Liver (tissue), 9 donors: Measurements from ENCODE around the gene ZNF561. TPM values are rescaled to one million over a fixed set of nuclear protein-coding genes. Genes with fewer than 3 reads are reported as not detected.
"Not testable (repeated sequence)": the region's sequence is repeated elsewhere in the genome, so short reads cannot be mapped to it uniquely, and the experiment has no call there.

Experiments used
- DNase-seq: peaks from one replicate; pipeline ENCODE4 v3.0.0-alpha.2; 2017; ENCODE audit warnings: low spot score
- H3K27ac ChIP-seq, 2 donors: one replicate each; pipeline ENCODE4 v1.7.0; 2013; ENCODE audit warnings: inconsistent platforms in 2 of 2, low read length in 2 of 2, control low read depth in 1 of 2, low read depth in 1 of 2, mild to moderate bottlenecking in 1 of 2
- H3K27me3 ChIP-seq, 4 donors: one replicate each; pipeline versions ENCODE4 v1.6.1 to v1.7.0; 2013; ENCODE audit warnings: low read length in 3 of 4, inconsistent platforms in 1 of 4, mild to moderate bottlenecking in 1 of 4, moderate library complexity in 1 of 4; ENCODE audit not compliant: control insufficient read depth in 4 of 4, insufficient read depth in 4 of 4
- H3K36me3 ChIP-seq, 4 donors: one replicate each; pipeline versions ENCODE4 v1.6.1 to v1.7.0; 2013; ENCODE audit warnings: low read length in 3 of 4, mild to moderate bottlenecking in 3 of 4, low read depth in 1 of 4, moderate library complexity in 1 of 4; ENCODE audit not compliant: control insufficient read depth in 4 of 4, insufficient read depth in 3 of 4
- H3K4me1 ChIP-seq, 4 donors: one replicate each; pipeline versions ENCODE4 v1.6.1 to v1.7.0; 2013; ENCODE audit warnings: low read length in 3 of 4, mild to moderate bottlenecking in 3 of 4, moderate library complexity in 1 of 4; ENCODE audit not compliant: control insufficient read depth in 4 of 4, insufficient read depth in 4 of 4
- H3K4me3 ChIP-seq, 3 donors: one replicate each; pipeline versions ENCODE4 v1.6.1 to v1.7.0; 2013; ENCODE audit warnings: low read length in 3 of 3, control low read depth in 1 of 3, low read depth in 1 of 3, mild to moderate bottlenecking in 1 of 3
- H3K9ac ChIP-seq, 2 donors: one replicate each; pipeline ENCODE4 v1.7.0; 2013; ENCODE audit warnings: low read length in 2 of 2, mild to moderate bottlenecking in 2 of 2, moderate library complexity in 2 of 2, control low read depth in 1 of 2, low read depth in 1 of 2
- H3K9me3 ChIP-seq, 4 donors: one replicate each; pipeline versions ENCODE4 v1.6.1 to v1.7.0; 2013; ENCODE audit warnings: low read length in 3 of 4; ENCODE audit not compliant: control insufficient read depth in 4 of 4
- CTCF ChIP-seq: fragments of 150-350 bp; IDR thresholded peaks from 2 replicates; pipeline ENCODE4 v1.5.1; 2017; ENCODE audit warnings: improper control_type of control experiment, low read depth, low read length; ENCODE audit not compliant: missing input control
- EGR1 ChIP-seq, 2 donors: IDR thresholded peaks; 2 replicates each; pipeline ENCODE4 v1.6.1; 2016 to 2018; ENCODE audit warnings: antibody characterized with exemption in 2 of 2, low read depth in 2 of 2
- FOXA1 ChIP-seq: IDR thresholded peaks from 2 replicates; pipeline ENCODE4 v1.6.1; 2016; ENCODE audit warnings: antibody characterized with exemption
- FOXA2 ChIP-seq: IDR thresholded peaks from 2 replicates; pipeline ENCODE4 v1.6.1; 2016; ENCODE audit warnings: antibody characterized with exemption
- GABPA ChIP-seq, 2 donors: IDR thresholded peaks in 1 of 2; conservative IDR thresholded peaks in 1 of 2; 2 replicates each; pipeline ENCODE4 v1.6.1; 2016; ENCODE audit warnings: antibody characterized with exemption in 2 of 2, mild to moderate bottlenecking in 1 of 2, moderate library complexity in 1 of 2
- HNF4A ChIP-seq, 2 donors: conservative IDR thresholded peaks; 2 replicates each; pipeline ENCODE4 v1.6.1; 2016; ENCODE audit warnings: antibody characterized with exemption in 2 of 2, mild to moderate bottlenecking in 2 of 2
- HNF4G ChIP-seq: IDR thresholded peaks from 2 replicates; pipeline ENCODE4 v1.6.1; 2016; ENCODE audit warnings: antibody characterized with exemption
- JUND ChIP-seq, 2 donors: IDR thresholded peaks; 2 replicates each; pipeline ENCODE4 v1.6.1; 2016; ENCODE audit warnings: antibody characterized with exemption in 2 of 2
- MAX ChIP-seq: IDR thresholded peaks from 2 replicates; pipeline ENCODE4 v1.6.1; 2016; ENCODE audit warnings: antibody characterized with exemption
- NR2F2 ChIP-seq: IDR thresholded peaks from 2 replicates; pipeline ENCODE4 v1.6.1; 2016; ENCODE audit warnings: antibody characterized with exemption
- RXRA ChIP-seq, 2 donors: IDR thresholded peaks; 2 replicates each; pipeline ENCODE4 v1.6.1; 2017 to 2018; ENCODE audit warnings: antibody characterized with exemption in 2 of 2, mild to moderate bottlenecking in 1 of 2
- SP1 ChIP-seq: IDR thresholded peaks from 2 replicates; pipeline ENCODE4 v1.6.1; 2018; ENCODE audit warnings: antibody characterized with exemption, mild to moderate bottlenecking
- YY1 ChIP-seq: IDR thresholded peaks from 2 replicates; pipeline ENCODE4 v1.6.1; 2016; ENCODE audit warnings: antibody characterized with exemption, mild to moderate bottlenecking
- ZBTB33 ChIP-seq: IDR thresholded peaks from 2 replicates; pipeline ENCODE4 v1.6.1; 2016; ENCODE audit warnings: antibody characterized with exemption
- WGBS: extraction: QIAGEN DNeasy Blood & Tissue Kit; methylation state at CpG from one replicate; pipeline ENCODE4 v1.1.7; 2013; 5-methylcytosine and 5-hydroxymethylcytosine counted together
- polyA plus RNA-seq, 2 donors: library from polyadenylated mRNA; stranded (reverse) in 1 of 2; unstranded in 1 of 2; fragments of 200-250 nt in 1 of 2; fragments of >200 nt in 1 of 2; fragmentation: Nextera tagmentation in 1 of 2; extraction: Ambion mirVana in 1 of 2; gene quantifications; one replicate each; pipeline versions ENCODE4 v1.2.1 to v1.2.3, GENCODE V29; 2013 to 2015
- total RNA-seq, 2 donors: library from RNA; depleted of rRNA; stranded (reverse); fragments of >200 nt; gene quantifications; one replicate each; pipeline ENCODE4 v1.2.3, GENCODE V29; 2014
- donor health status: healthy.
- donor health status: healthy.
- donor health status: healthy.
- donor health status: healthy.
- donor health status: healthy.

The ZNF561 gene
- total and polyA plus RNA-seq, 4 donors: 8.5 to 26.8 (median 12.9) TPM

- peaks cover 2 to 13% (median 6%) of the 10 kb centered on the region in 4 donors for H3K36me3 ChIP-seq
- not testable (repeated sequence) for DNase-seq, H3K27ac ChIP-seq, H3K4me3 ChIP-seq, H3K4me1 ChIP-seq, H3K27me3 ChIP-seq, H3K9ac ChIP-seq
- peaks cover 2 to 16% (median 9%) of the 10 kb centered on the region in 4 donors for H3K9me3 ChIP-seq
- 93% methylated on average over 13 of the region's 13 CpGs for WGBS
Measured at GRCh38 chr19:9582081-9582725, 38.8 kb downstream of the ZNF561 start.

- no peak for TF ChIP-seq FOXA2
- TF ChIP-seq JUND (IDR thresholded peaks at IDR 0.05): no peak
- no peak for TF ChIP-seq SP1
- TF ChIP-seq HNF4A (conservative IDR thresholded peaks at IDR 0.05): no peak
- no peak for TF ChIP-seq GABPA (IDR thresholded peaks at IDR 0.05 in 1 of 2, conservative IDR thresholded peaks at IDR 0.05 in 1 of 2)
- TF ChIP-seq YY1: no peak
- TF ChIP-seq EGR1 (IDR thresholded peaks at IDR 0.05; ENCODE audit: low read depth in 2 of 2): no peak
- TF ChIP-seq FOXA1: no peak
- TF ChIP-seq HNF4G: no peak
- TF ChIP-seq ZBTB33: no peak
- no peak for TF ChIP-seq CTCF
- no peak for TF ChIP-seq RXRA (IDR thresholded peaks at IDR 0.05)
- TF ChIP-seq MAX: no peak
- Histone ChIP-seq H3K36me3 (peaks cover 6 to 13% (median 6%) of the 10 kb centered on the region in 4 donors), H3K4me1 (peaks cover 0 to 4% (median 2%) of the 10 kb centered on the region in 4 donors), H3K27ac (no peak overlapping the region), H3K9me3 (peaks cover 4 to 26% (median 13%) of the 10 kb centered on the region in 4 donors), H3K27me3 (no peaks in the 10 kb centered on the region), H3K9ac (no peak overlapping the region), H3K4me3 (no peak overlapping the region)
- DNase-seq: no peak
- WGBS: 91% methylated on average over 5 of the region's 5 CpGs
Measured at GRCh38 chr19:9580728-9581127, 40.3 kb downstream of the ZNF561 start.

- WGBS: 98% methylated on average over 6 of the region's 6 CpGs
- H3K27ac ChIP-seq: no peak overlapping the region
- no peaks in the 10 kb centered on the region for H3K4me1 ChIP-seq
- peaks cover 14 to 57% (median 46%) of the 10 kb centered on the region in 4 donors for H3K36me3 ChIP-seq
- H3K9me3 ChIP-seq: peaks cover 58 to 93% (median 64%) of the 10 kb centered on the region in 4 donors
- H3K4me3 ChIP-seq: peak overlapping the region in 1 of 3 donors; percentile 6
- DNase-seq: no peak
- no peak for TF ChIP-seq NR2F2
- no peak overlapping the region for H3K9ac ChIP-seq
- no peaks in the 10 kb centered on the region for H3K27me3 ChIP-seq
Measured at GRCh38 chr19:9570255-9570654, 50.8 kb downstream of the ZNF561 start.
